ENCODE data around the gene SETBP1. TPM values are rescaled to one million over a fixed set of nuclear protein-coding genes. Genes with fewer than 3 reads are reported as not detected.
A peak's percentile ranks its signal among the peaks of the same experiment; 100 is the strongest.

Gene SETBP1
- total and polyA plus RNA-seq, 5 donors: 2.0 to 24.1 (median 16.4) TPM

GRCh38 chr18:44652722-44653121 lies 28.0 kb upstream of the SETBP1 start:
- no peaks in the 10 kb centered on the region for H3K9me3 ChIP-seq (ENCODE audit: control insufficient read depth, low read length)
- 68% methylated on average over 4 of the region's 4 CpGs for WGBS

GRCh38 chr18:44654573-44654972 lies 26.1 kb upstream of the SETBP1 start:
- Histone ChIP-seq H3K27ac (ENCODE audit: low read length) (no peak overlapping the region), H3K27me3 (ENCODE audit: control insufficient read depth, insufficient read depth) (no peaks in the 10 kb centered on the region), H3K4me1 (ENCODE audit: control insufficient read depth, insufficient read depth, low read length) (no peaks in the 10 kb centered on the region), H3K9me3 (ENCODE audit: control insufficient read depth, low read length) (no peaks in the 10 kb centered on the region), H3K4me3 (ENCODE audit: low read length) (no peak overlapping the region)
- no peak for DNase-seq
- WGBS: 14% methylated on average over 3 of the region's 3 CpGs
- intact Hi-C loops (cut with DNase I): no loop called here
- no peak for ATAC-seq

More at GRCh38 chr18:44652722-44653121, 28.0 kb upstream of the SETBP1 start:
- ATAC-seq (no peak), DNase-seq (no peak)
- Histone ChIP-seq H3K4me3 (ENCODE audit: low read length) (no peak overlapping the region), H3K27ac (ENCODE audit: low read length) (no peak overlapping the region), H3K27me3 (ENCODE audit: control insufficient read depth, insufficient read depth) (no peaks in the 10 kb centered on the region), H3K4me1 (ENCODE audit: control insufficient read depth, insufficient read depth, low read length) (no peaks in the 10 kb centered on the region)
- intact Hi-C loops (cut with DNase I): no loop called here

GRCh38 chr18:44655435-44655834 lies 25.3 kb upstream of the SETBP1 start:
- DNase-seq (no peak), ATAC-seq (no peak)
- 93% methylated on average over 2 of the region's 2 CpGs for WGBS
- no peaks in the 10 kb centered on the region for H3K9me3 ChIP-seq (ENCODE audit: control insufficient read depth, low read length)
- no peaks in the 10 kb centered on the region for H3K27me3 ChIP-seq (ENCODE audit: control insufficient read depth, insufficient read depth)
- no peak overlapping the region for H3K4me3 ChIP-seq (ENCODE audit: low read length)
- no peak overlapping the region for H3K27ac ChIP-seq (ENCODE audit: low read length)
- no peaks in the 10 kb centered on the region for H3K4me1 ChIP-seq (ENCODE audit: control insufficient read depth, insufficient read depth, low read length)
- intact Hi-C loops (cut with DNase I): no loop called here

GRCh38 chr18:44659771-44660170 lies 20.9 kb upstream of the SETBP1 start:
- H3K27me3 ChIP-seq (ENCODE audit: control insufficient read depth, insufficient read depth): no peaks in the 10 kb centered on the region
- no peak for ATAC-seq

DNA sequence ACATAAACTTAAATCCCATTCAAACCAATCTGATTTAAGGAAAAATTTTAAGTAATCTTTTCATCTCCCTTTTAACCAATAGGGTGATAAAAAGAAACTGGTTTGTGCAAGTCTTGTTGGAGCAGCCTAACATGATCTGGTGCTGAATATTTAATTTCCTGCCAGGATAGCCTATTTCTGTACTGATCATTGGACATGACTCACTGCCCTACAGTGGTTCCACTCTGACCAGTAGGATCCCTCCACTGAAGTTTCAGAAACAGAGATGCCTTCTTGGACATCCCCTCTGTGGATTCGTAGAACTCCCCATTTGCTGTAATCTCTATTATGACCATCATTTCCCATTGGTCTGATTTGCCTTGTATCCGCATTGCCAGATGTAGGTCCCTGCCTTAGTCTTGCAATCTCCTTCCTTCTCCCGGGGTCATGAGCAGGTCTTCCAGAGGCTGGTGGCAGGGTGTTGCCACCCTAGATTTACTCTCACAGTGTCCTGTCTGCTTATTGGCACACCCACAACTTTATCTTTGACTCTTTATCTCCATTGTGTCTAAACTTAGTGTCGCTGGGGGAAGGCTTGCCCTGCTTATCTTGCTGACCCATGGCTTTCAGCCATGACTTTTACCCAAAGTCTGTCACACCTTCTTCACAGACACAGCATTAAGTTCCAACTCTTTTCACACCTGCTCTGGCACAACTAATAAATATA lies 12.3 kb upstream of the SETBP1 start:
- no peaks in the 10 kb centered on the region for H3K27me3 ChIP-seq (ENCODE audit: control insufficient read depth, insufficient read depth)
- no peaks in the 10 kb centered on the region for H3K9me3 ChIP-seq (ENCODE audit: control insufficient read depth, low read length)
- 56% methylated on average over 4 of the region's 4 CpGs for WGBS
- ATAC-seq (peak; percentile 84 to 92), DNase-seq (peak in 2 of 3 donors; percentile 28 to 46)
- H3K4me3 ChIP-seq (ENCODE audit: low read length): no peak overlapping the region
- intact Hi-C loops (cut with DNase I): no loop called here
- no peak overlapping the region for H3K27ac ChIP-seq (ENCODE audit: low read length)
- H3K4me1 ChIP-seq (ENCODE audit: control insufficient read depth, insufficient read depth, low read length): peaks cover 4% of the 10 kb centered on the region

More at GRCh38 chr18:44659771-44660170, 20.9 kb upstream of the SETBP1 start:
- Histone ChIP-seq H3K9me3 (ENCODE audit: control insufficient read depth, low read length) (no peaks in the 10 kb centered on the region), H3K4me3 (ENCODE audit: low read length) (no peak overlapping the region), H3K27ac (ENCODE audit: low read length) (no peak overlapping the region), H3K4me1 (ENCODE audit: control insufficient read depth, insufficient read depth, low read length) (no peaks in the 10 kb centered on the region)
- intact Hi-C loops (cut with DNase I): no loop called here
- DNase-seq: no peak

GRCh38 chr18:44671914-44672313 lies 8.8 kb upstream of the SETBP1 start:
- no peak overlapping the region for H3K27ac ChIP-seq (ENCODE audit: low read length)
- H3K4me3 ChIP-seq (ENCODE audit: low read length): no peak overlapping the region
- no peak for DNase-seq
- H3K9me3 ChIP-seq (ENCODE audit: control insufficient read depth, low read length): no peaks in the 10 kb centered on the region
- intact Hi-C loops (cut with DNase I): loop anchor here in 2 of 4 donors (10.0 kb wide), 2 partner anchors 223 to 537 kb away; no protein-coding TSS in a partner anchor
- no peak for ATAC-seq
- 81% methylated on average over 2 of the region's 2 CpGs for WGBS
- H3K27me3 ChIP-seq (ENCODE audit: control insufficient read depth, insufficient read depth): no peaks in the 10 kb centered on the region
- peaks cover 4% of the 10 kb centered on the region for H3K4me1 ChIP-seq (ENCODE audit: control insufficient read depth, insufficient read depth, low read length)

DNA sequence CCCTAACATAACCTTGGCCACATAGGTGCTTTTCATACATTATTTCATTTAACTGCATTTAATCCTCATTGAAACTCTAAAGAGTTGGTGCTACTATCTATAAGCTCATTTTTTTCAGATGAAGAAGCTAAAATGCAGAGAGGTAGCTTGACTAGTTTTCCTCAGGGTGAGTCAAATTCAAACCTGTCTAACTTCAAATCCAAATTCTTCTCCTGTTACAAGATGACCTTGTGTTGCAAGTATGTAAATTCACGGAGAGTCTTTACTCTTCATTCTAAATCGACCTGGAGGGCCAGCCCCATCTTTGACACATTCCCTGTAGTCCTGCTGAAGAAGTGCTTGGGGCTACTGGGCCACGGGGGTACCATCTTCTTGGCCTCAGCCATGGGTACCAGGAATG lies 8.2 kb upstream of the SETBP1 start:
- intact Hi-C loops (cut with DNase I): loop anchor here in 2 of 4 donors (10.0 kb wide), 2 partner anchors 222 to 538 kb away; no protein-coding TSS in a partner anchor
- WGBS: 78% methylated on average over 3 of the region's 3 CpGs
- DNase-seq (no peak), ATAC-seq (no peak)
- Histone ChIP-seq H3K4me1 (ENCODE audit: control insufficient read depth, insufficient read depth, low read length) (peaks cover 4% of the 10 kb centered on the region), H3K4me3 (ENCODE audit: low read length) (no peak overlapping the region), H3K27ac (ENCODE audit: low read length) (no peak overlapping the region), H3K27me3 (ENCODE audit: control insufficient read depth, insufficient read depth) (no peaks in the 10 kb centered on the region), H3K9me3 (ENCODE audit: control insufficient read depth, low read length) (no peaks in the 10 kb centered on the region)

DNA sequence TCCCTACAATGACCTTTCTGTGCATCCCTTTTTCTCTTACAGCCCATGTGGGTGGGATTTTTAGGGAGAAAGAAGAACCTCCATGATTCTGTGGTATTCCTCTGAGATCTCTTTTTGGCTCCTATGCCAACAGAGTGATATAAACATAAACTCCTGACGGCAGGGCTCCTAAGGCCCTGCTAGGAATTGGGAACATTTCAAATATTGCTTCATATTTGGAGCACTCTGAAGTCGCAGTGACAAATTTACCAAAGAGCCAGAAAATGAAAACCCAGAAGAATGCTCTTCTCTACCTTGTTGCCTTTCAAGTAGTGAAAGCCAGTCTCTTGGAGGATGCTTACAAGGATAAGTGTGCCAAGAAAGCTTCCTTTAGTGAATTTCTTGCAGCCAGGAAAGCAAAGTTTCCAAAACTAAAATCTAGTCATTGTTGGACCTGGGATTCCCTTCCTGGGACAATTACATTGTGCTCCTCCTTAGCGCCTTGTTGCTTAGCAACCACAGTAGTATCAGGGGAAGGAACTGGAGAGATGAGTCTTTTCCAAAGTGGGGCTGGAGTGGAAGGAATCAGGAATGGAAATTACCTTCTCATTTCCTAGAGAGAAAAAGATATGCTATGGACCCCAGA lies 7.3 kb upstream of the SETBP1 start:
- ATAC-seq (peak; percentile 47 to 78), DNase-seq (no peak)
- Histone ChIP-seq H3K4me1 (ENCODE audit: control insufficient read depth, insufficient read depth, low read length) (peaks cover 4% of the 10 kb centered on the region), H3K4me3 (ENCODE audit: low read length) (no peak overlapping the region), H3K27me3 (ENCODE audit: control insufficient read depth, insufficient read depth) (no peaks in the 10 kb centered on the region), H3K9me3 (ENCODE audit: control insufficient read depth, low read length) (no peaks in the 10 kb centered on the region), H3K27ac (ENCODE audit: low read length) (no peak overlapping the region)
- intact Hi-C loops (cut with DNase I): loop anchor here in 2 of 4 donors (10.0 kb wide), 2 partner anchors 221 to 539 kb away; no protein-coding TSS in a partner anchor
- 53% methylated on average over 3 of the region's 3 CpGs for WGBS

DNA sequence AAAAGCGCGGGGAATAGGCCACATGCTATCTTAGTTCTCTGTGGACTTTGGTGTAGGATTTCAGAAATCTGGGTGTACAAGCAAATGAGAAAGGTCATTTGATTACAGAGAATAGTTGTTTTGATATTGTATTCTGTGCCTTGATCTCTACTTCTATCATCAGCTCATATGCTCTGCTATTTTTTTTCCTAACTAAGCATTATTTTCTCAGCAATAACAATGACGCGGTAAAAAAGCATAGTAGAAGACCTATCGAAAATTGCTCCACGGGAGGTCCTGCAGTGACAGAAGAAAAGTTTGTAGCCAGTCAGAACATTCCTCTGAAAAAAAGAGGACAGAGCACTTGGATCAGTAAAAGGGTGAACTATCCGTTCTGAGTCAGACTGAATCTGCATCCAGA lies 2.8 kb upstream of the SETBP1 start:
- no peak for ATAC-seq
- H3K4me3 ChIP-seq (ENCODE audit: low read length): no peak overlapping the region
- H3K9me3 ChIP-seq (ENCODE audit: control insufficient read depth, low read length): no peaks in the 10 kb centered on the region
- WGBS: 94% methylated on average over 7 of the region's 7 CpGs
- no peak for DNase-seq
- H3K4me1 ChIP-seq (ENCODE audit: control insufficient read depth, insufficient read depth, low read length): peaks cover under 1% of the 10 kb centered on the region
- H3K27ac ChIP-seq (ENCODE audit: low read length): no peak overlapping the region
- intact Hi-C loops (cut with DNase I): loop anchor here in 2 of 4 donors (10.0 kb wide), 2 partner anchors 217 to 543 kb away; no protein-coding TSS in a partner anchor
- no peaks in the 10 kb centered on the region for H3K27me3 ChIP-seq (ENCODE audit: control insufficient read depth, insufficient read depth)

- Histone ChIP-seq H3K4me3 (ENCODE audit: low read length) (no peak overlapping the region), H3K27me3 (ENCODE audit: control insufficient read depth, insufficient read depth) (no peaks in the 10 kb centered on the region), H3K9me3 (ENCODE audit: control insufficient read depth, low read length) (no peaks in the 10 kb centered on the region), H3K27ac (ENCODE audit: low read length) (no peak overlapping the region), H3K4me1 (ENCODE audit: control insufficient read depth, insufficient read depth, low read length) (no peaks in the 10 kb centered on the region)
- DNase-seq: no peak
- intact Hi-C loops (cut with DNase I): loop anchor here in 2 of 4 donors (10.0 kb wide), 2 partner anchors 216 to 544 kb away; no protein-coding TSS in a partner anchor
- 19% methylated on average over 7 of the region's 7 CpGs for WGBS
- ATAC-seq: no peak
Measured at GRCh38 chr18:44678725-44679055, 2.0 kb upstream of the SETBP1 start.

Data from right cardiac atrium (tissue), 5 donors.